ENCODE measurements around the gene PITHD1.

DNA sequence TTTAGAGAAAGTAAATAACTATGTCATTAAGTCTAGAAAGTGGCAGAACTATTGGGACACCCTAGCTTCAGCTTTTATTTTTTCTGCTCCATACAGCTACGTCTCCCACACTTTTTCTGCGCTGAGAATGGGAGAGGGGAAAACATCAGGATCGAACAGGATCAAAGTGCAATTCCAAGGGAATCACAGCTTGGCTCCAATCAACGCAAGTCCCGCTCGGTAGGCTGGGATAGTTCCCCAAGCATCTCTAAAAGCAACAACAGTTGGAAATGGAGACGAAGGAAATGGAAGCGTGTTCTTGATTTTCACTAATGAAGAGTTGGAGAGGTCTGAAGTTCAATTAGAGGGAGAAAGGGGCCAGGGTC, 46.5 kb downstream of the PITHD1 start:
- TF ChIP-seq PATZ1 (CRISPR knock-in tag; IDR thresholded peaks at IDR 0.05; ENCODE audit: borderline replicate concordance) (no peak), SNAI2 (CRISPR knock-in tag; IDR thresholded peaks at IDR 0.05) (no peak), OSR1 (CRISPR knock-in tag; IDR thresholded peaks at IDR 0.05) (no peak), ZFP3 (CRISPR knock-in tag; IDR thresholded peaks at IDR 0.05) (no peak), ESRRG (CRISPR knock-in tag; IDR thresholded peaks at IDR 0.05) (no peak), CSDC2 (CRISPR knock-in tag; IDR thresholded peaks at IDR 0.05) (no peak), TCF4 (CRISPR knock-in tag; IDR thresholded peaks at IDR 0.05; ENCODE audit: borderline replicate concordance) (no peak), PPARA (CRISPR knock-in tag; IDR thresholded peaks at IDR 0.05; ENCODE audit: borderline replicate concordance) (no peak)
- TF ChIP-seq, protein P1, sequence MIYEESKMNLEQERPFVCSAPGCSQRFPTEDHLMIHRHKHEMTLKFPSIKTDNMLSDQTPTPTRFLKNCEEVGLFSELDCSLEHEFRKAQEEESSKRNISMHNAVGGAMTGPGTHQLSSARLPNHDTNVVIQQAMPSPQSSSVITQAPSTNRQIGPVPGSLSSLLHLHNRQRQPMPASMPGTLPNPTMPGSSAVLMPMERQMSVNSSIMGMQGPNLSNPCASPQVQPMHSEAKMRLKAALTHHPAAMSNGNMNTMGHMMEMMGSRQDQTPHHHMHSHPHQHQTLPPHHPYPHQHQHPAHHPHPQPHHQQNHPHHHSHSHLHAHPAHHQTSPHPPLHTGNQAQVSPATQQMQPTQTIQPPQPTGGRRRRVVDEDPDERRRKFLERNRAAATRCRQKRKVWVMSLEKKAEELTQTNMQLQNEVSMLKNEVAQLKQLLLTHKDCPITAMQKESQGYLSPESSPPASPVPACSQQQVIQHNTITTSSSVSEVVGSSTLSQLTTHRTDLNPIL (CRISPR knock-in tag; IDR thresholded peaks at IDR 0.05; ENCODE audit: low read depth): no peak

All from SK-N-SH treated with all-trans-retinoic acid at 6 μM for 48 hours (cell line).